NB4 (cell line): ENCODE results near the gene RSPH1.

Experiments used
- POLR2A ChIP-seq: IDR thresholded peaks from 2 replicates; pipeline ENCODE4 v1.6.1; 2011; ENCODE audit warnings: mild to moderate bottlenecking; ENCODE audit not compliant: insufficient read length; ENCODE audit errors: extremely low read depth
- TF ChIP-seq, protein P1 (sequence below): IDR thresholded peaks from one replicate; pipeline ENCODE4 v1.5.1; 2012; ENCODE audit warnings: low read depth, low read length
- TF ChIP-seq, protein P2 (sequence below): IDR thresholded peaks from 2 replicates; pipeline ENCODE4 v1.6.1; 2011; ENCODE audit warnings: low read depth, low read length

- TF ChIP-seq, protein P1, sequence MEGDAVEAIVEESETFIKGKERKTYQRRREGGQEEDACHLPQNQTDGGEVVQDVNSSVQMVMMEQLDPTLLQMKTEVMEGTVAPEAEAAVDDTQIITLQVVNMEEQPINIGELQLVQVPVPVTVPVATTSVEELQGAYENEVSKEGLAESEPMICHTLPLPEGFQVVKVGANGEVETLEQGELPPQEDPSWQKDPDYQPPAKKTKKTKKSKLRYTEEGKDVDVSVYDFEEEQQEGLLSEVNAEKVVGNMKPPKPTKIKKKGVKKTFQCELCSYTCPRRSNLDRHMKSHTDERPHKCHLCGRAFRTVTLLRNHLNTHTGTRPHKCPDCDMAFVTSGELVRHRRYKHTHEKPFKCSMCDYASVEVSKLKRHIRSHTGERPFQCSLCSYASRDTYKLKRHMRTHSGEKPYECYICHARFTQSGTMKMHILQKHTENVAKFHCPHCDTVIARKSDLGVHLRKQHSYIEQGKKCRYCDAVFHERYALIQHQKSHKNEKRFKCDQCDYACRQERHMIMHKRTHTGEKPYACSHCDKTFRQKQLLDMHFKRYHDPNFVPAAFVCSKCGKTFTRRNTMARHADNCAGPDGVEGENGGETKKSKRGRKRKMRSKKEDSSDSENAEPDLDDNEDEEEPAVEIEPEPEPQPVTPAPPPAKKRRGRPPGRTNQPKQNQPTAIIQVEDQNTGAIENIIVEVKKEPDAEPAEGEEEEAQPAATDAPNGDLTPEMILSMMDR, result no peak
- no peak for TF ChIP-seq POLR2A
- TF ChIP-seq, protein P2, sequence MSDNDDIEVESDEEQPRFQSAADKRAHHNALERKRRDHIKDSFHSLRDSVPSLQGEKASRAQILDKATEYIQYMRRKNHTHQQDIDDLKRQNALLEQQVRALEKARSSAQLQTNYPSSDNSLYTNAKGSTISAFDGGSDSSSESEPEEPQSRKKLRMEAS, result no peak
Measured at GRCh38 chr21:42493109-42494060, 2.6 kb downstream of the RSPH1 start.
